ENCODE results near the gene TRAPPC4. TPM values are rescaled to one million over a fixed set of nuclear protein-coding genes. Genes with fewer than 3 reads are reported as not detected.

The TRAPPC4 gene
- total RNA-seq, 1 donor from 2014 or later: 60.1 TPM

GRCh38 chr11:119025978-119026766 lies 7.6 kb downstream of the TRAPPC4 start:
- Mint-ChIP-seq H3K4me3 (no peak overlapping the region), H3K36me3 (ENCODE audit: low read depth) (peaks cover 53% of the 10 kb centered on the region), H3K9me3 (no peaks in the 10 kb centered on the region), H3K27me3 (no peaks in the 10 kb centered on the region), H3K27ac (no peak overlapping the region), H3K4me1 (peaks cover 17% of the 10 kb centered on the region)
- ChIA-PET POLR2A (no interaction called here), CTCF (no interaction called here)
- DNase-seq (no peak), ATAC-seq (ENCODE audit: low read depth) (no peak)
- no peak for TF ChIP-seq CTCF (IDR thresholded peaks at IDR 0.05)
- intact Hi-C loops (cut with micrococcal nuclease): no loop called here

DNA sequence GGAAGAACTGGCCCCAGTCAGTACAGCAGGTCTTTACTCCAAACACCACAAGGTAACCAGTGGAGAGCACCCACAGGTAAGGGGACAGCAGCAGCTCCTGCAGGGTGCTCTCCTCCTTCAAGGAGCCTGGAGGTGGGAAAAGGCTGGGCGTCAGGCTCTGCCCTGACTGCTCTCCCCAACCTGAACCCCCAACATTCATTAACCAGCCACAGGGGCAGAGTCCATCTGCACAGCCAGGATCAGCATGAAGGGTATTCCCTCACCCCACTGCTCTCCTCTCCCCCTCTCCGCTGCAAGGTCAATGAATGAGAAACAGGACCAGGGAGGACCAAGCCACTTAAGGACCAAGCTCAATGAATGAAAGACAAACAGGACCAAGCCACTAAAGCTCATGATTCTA lies 8.4 kb downstream of the TRAPPC4 start:
- H3K4me1 Mint-ChIP-seq: peaks cover 17% of the 10 kb centered on the region
- no peak overlapping the region for H3K4me3 Mint-ChIP-seq
- no peaks in the 10 kb centered on the region for H3K27me3 Mint-ChIP-seq
- no peaks in the 10 kb centered on the region for H3K9me3 Mint-ChIP-seq
- ChIA-PET POLR2A (interaction anchor here (0.6 to 2.7 kb wide), 2 partner anchors 8 to 17 kb away, joined by 4 to 10 read pairs; partner anchors contain the start of genes RPS25 and TRAPPC4), CTCF (no interaction called here)
- H3K36me3 Mint-ChIP-seq (ENCODE audit: low read depth): peaks cover 45% of the 10 kb centered on the region
- H3K27ac Mint-ChIP-seq: no peak overlapping the region
- no peak for DNase-seq
- intact Hi-C loops (cut with micrococcal nuclease): no loop called here
- TF ChIP-seq CTCF (IDR thresholded peaks at IDR 0.05): no peak
- no peak for ATAC-seq (ENCODE audit: low read depth)

GRCh38 chr11:119027561-119028345 lies 9.2 kb downstream of the TRAPPC4 start:
- H3K27me3 Mint-ChIP-seq: no peaks in the 10 kb centered on the region
- peaks cover 37% of the 10 kb centered on the region for H3K36me3 Mint-ChIP-seq (ENCODE audit: low read depth)
- H3K27ac Mint-ChIP-seq: no peak overlapping the region
- peaks cover 17% of the 10 kb centered on the region for H3K4me1 Mint-ChIP-seq
- DNase-seq (no peak), ATAC-seq (ENCODE audit: low read depth) (no peak)
- ChIA-PET POLR2A (interaction anchor here (0.6 to 2.7 kb wide), 3 partner anchors 9 to 67 kb away, joined by 3 to 10 read pairs (median 4); partner anchors contain the start of genes RPS25 and TRAPPC4), CTCF (no interaction called here)
- intact Hi-C loops (cut with micrococcal nuclease): no loop called here
- H3K4me3 Mint-ChIP-seq: no peak overlapping the region
- no peak for TF ChIP-seq CTCF (IDR thresholded peaks at IDR 0.05)
- no peaks in the 10 kb centered on the region for H3K9me3 Mint-ChIP-seq

- Mint-ChIP-seq H3K27ac (no peak overlapping the region), H3K4me1 (peaks cover 15% of the 10 kb centered on the region), H3K4me3 (no peak overlapping the region), H3K36me3 (ENCODE audit: low read depth) (peaks cover 32% of the 10 kb centered on the region), H3K9me3 (no peaks in the 10 kb centered on the region), H3K27me3 (no peaks in the 10 kb centered on the region)
- POLR2A ChIA-PET: interaction anchor here (1.0 to 2.7 kb wide), 2 partner anchors 10 to 66 kb away, joined by 3 to 10 read pairs; partner anchors contain the start of genes RPS25 and TRAPPC4
- ATAC-seq (ENCODE audit: low read depth): no peak
- TF ChIP-seq CTCF (IDR thresholded peaks at IDR 0.05): no peak
- intact Hi-C loops (cut with micrococcal nuclease): no loop called here
- CTCF ChIA-PET: no interaction called here
- DNase-seq: no peak
Observed at GRCh38 chr11:119028346-119029068, 9.9 kb downstream of the TRAPPC4 start.

- ATAC-seq (ENCODE audit: low read depth): no peak
- POLR2A ChIA-PET: interaction anchor here (2.7 kb wide), 1 partner anchor 10 kb away, joined by 10 read pairs; the partner anchor contains the start of genes RPS25 and TRAPPC4
Observed at GRCh38 chr11:119029069-119029339, 10.4 kb downstream of the TRAPPC4 start.

More at GRCh38 chr11:119029069-119029339, 10.4 kb downstream of the TRAPPC4 start:
- Mint-ChIP-seq H3K27me3 (no peaks in the 10 kb centered on the region), H3K4me3 (no peak overlapping the region), H3K9me3 (no peaks in the 10 kb centered on the region), H3K27ac (no peak overlapping the region), H3K36me3 (ENCODE audit: low read depth) (peaks cover 27% of the 10 kb centered on the region), H3K4me1 (peaks cover 15% of the 10 kb centered on the region)
- no peak for TF ChIP-seq CTCF (IDR thresholded peaks at IDR 0.05)
- intact Hi-C loops (cut with micrococcal nuclease): no loop called here
- CTCF ChIA-PET: no interaction called here
- DNase-seq: no peak

Measured in activated B cell treated with CpG ODN at 0.5 μM for 24 hours (primary cell).